ENCODE measurements around the gene RNF151.

RNF151 gene

GRCh38 chr16:2003231-2003826, 36.7 kb downstream of the RNF151 start:
- TF ChIP-seq HDGF (IDR thresholded peaks at IDR 0.05; ENCODE audit: borderline replicate concordance): no peak
- TF ChIP-seq ARNT (IDR thresholded peaks at IDR 0.05): no peak
- TF ChIP-seq SUZ12 (IDR thresholded peaks at IDR 0.05): no peak
- no peak for TF ChIP-seq FOXA1 (IDR thresholded peaks at IDR 0.05)
- no peak for TF ChIP-seq LEF1 (IDR thresholded peaks at IDR 0.05; ENCODE audit: borderline replicate concordance)
- no peak for TF ChIP-seq FOXK2 (IDR thresholded peaks at IDR 0.05)
- TF ChIP-seq NFRKB (IDR thresholded peaks at IDR 0.05): no peak
- no peak for TF ChIP-seq CTBP1 (IDR thresholded peaks at IDR 0.05; ENCODE audit: borderline replicate concordance)
- no peak for TF ChIP-seq SP1 (IDR thresholded peaks at IDR 0.05)
- TF ChIP-seq PKNOX1 (IDR thresholded peaks at IDR 0.05): no peak
- no peak for TF ChIP-seq FOXM1 (IDR thresholded peaks at IDR 0.05; ENCODE audit: borderline replicate concordance)
- no peak for DNase-seq (ENCODE audit: extremely low spot score)
- ChIA-PET POLR2A (interaction anchor here (0.9 to 3.1 kb wide), 8 partner anchors 12 to 152 kb away, joined by 4 to 23 read pairs (median 5); partner anchors contain the start of genes GFER, NTHL1, RPS2 and TBL3), CTCF (interaction anchor here (0.9 to 1.7 kb wide), 6 partner anchors 9 to 150 kb away, joined by 4 to 13 read pairs (median 6); partner anchors contain the start of gene NOXO1)

- DNase-seq (ENCODE audit: extremely low spot score): peak; percentile 91
- TF ChIP-seq SP1 (IDR thresholded peaks at IDR 0.05) (no peak), SUZ12 (IDR thresholded peaks at IDR 0.05) (no peak), PKNOX1 (IDR thresholded peaks at IDR 0.05) (peak; percentile 86), CTBP1 (IDR thresholded peaks at IDR 0.05; ENCODE audit: borderline replicate concordance) (no peak), FOXM1 (IDR thresholded peaks at IDR 0.05; ENCODE audit: borderline replicate concordance) (no peak)
- CTCF ChIA-PET: interaction anchor here (0.6 to 1.7 kb wide), 9 partner anchors 9 to 149 kb away, joined by 3 to 13 read pairs (median 5); partner anchors contain the start of gene NOXO1
- POLR2A ChIA-PET: interaction anchor here (0.7 to 3.1 kb wide), 10 partner anchors 10 to 151 kb away, joined by 3 to 23 read pairs (median 5); partner anchors contain the start of genes GFER, NTHL1, RPS2 and TBL3
Measured at GRCh38 chr16:2003827-2004641, 37.4 kb downstream of the RNF151 start.

GRCh38 chr16:2004795-2005517, 38.3 kb downstream of the RNF151 start:
- ChIA-PET POLR2A (interaction anchor here (1.4 to 3.1 kb wide), 4 partner anchors 10 to 150 kb away, joined by 4 to 23 read pairs (median 8); partner anchors contain the start of genes RPS2 and TRAF7), CTCF (interaction anchor here (0.7 to 1.7 kb wide), 5 partner anchors 10 to 135 kb away, joined by 3 to 13 read pairs (median 6); no protein-coding TSS in a partner anchor)
- TF ChIP-seq SUZ12 (IDR thresholded peaks at IDR 0.05): no peak
- TF ChIP-seq SP1 (IDR thresholded peaks at IDR 0.05): no peak
- TF ChIP-seq LEF1 (IDR thresholded peaks at IDR 0.05; ENCODE audit: borderline replicate concordance): no peak
- TF ChIP-seq FOXK2 (IDR thresholded peaks at IDR 0.05): no peak
- no peak for TF ChIP-seq ARNT (IDR thresholded peaks at IDR 0.05)
- TF ChIP-seq FOXA1 (IDR thresholded peaks at IDR 0.05): no peak
- no peak for TF ChIP-seq NFRKB (IDR thresholded peaks at IDR 0.05)
- TF ChIP-seq TARDBP (IDR thresholded peaks at IDR 0.05): no peak
- no peak for TF ChIP-seq FOXM1 (IDR thresholded peaks at IDR 0.05; ENCODE audit: borderline replicate concordance)
- TF ChIP-seq PKNOX1 (IDR thresholded peaks at IDR 0.05): no peak
- no peak for TF ChIP-seq ELF4 (IDR thresholded peaks at IDR 0.05)
- no peak for TF ChIP-seq L3MBTL2 (conservative IDR thresholded peaks at IDR 0.05)
- no peak for TF ChIP-seq ZNF384 (IDR thresholded peaks at IDR 0.05)
- TF ChIP-seq HDGF (IDR thresholded peaks at IDR 0.05; ENCODE audit: borderline replicate concordance): no peak
- no peak for TF ChIP-seq BHLHE40 (IDR thresholded peaks at IDR 0.05; ENCODE audit: borderline replicate concordance)
- DNase-seq (ENCODE audit: extremely low spot score): no peak

- no peak for DNase-seq (ENCODE audit: extremely low spot score)
- TF ChIP-seq CTBP1 (IDR thresholded peaks at IDR 0.05; ENCODE audit: borderline replicate concordance) (no peak), FOXM1 (IDR thresholded peaks at IDR 0.05; ENCODE audit: borderline replicate concordance) (no peak)
- POLR2A ChIA-PET: interaction anchor here (1.4 to 3.1 kb wide), 3 partner anchors 9 to 150 kb away, joined by 6 to 23 read pairs (median 9); partner anchors contain the start of genes RPS2 and TRAF7
- CTCF ChIA-PET: interaction anchor here (0.7 kb wide), 1 partner anchor 75 kb away, joined by 3 read pairs; no protein-coding TSS in a partner anchor
Measured at GRCh38 chr16:2005646-2006045, 39.0 kb downstream of the RNF151 start.

GRCh38 chr16:2006317-2006716, 39.7 kb downstream of the RNF151 start:
- POLR2A ChIA-PET: interaction anchor here (3.1 kb wide), 1 partner anchor 41 kb away, joined by 23 read pairs; the partner anchor contains the start of gene RPS2
- no peak for TF ChIP-seq FOXA1 (IDR thresholded peaks at IDR 0.05)
- no peak for TF ChIP-seq CTBP1 (IDR thresholded peaks at IDR 0.05; ENCODE audit: borderline replicate concordance)
- TF ChIP-seq NFRKB (IDR thresholded peaks at IDR 0.05): no peak
- TF ChIP-seq SP1 (IDR thresholded peaks at IDR 0.05): no peak
- no peak for TF ChIP-seq HDGF (IDR thresholded peaks at IDR 0.05; ENCODE audit: borderline replicate concordance)
- no peak for TF ChIP-seq TARDBP (IDR thresholded peaks at IDR 0.05)
- TF ChIP-seq SUZ12 (IDR thresholded peaks at IDR 0.05): no peak
- TF ChIP-seq ARNT (IDR thresholded peaks at IDR 0.05): no peak
- no peak for TF ChIP-seq ELF4 (IDR thresholded peaks at IDR 0.05)
- TF ChIP-seq PKNOX1 (IDR thresholded peaks at IDR 0.05): no peak
- no peak for TF ChIP-seq LEF1 (IDR thresholded peaks at IDR 0.05; ENCODE audit: borderline replicate concordance)
- TF ChIP-seq ZNF384 (IDR thresholded peaks at IDR 0.05): no peak
- no peak for TF ChIP-seq L3MBTL2 (conservative IDR thresholded peaks at IDR 0.05)
- no peak for TF ChIP-seq FOXM1 (IDR thresholded peaks at IDR 0.05; ENCODE audit: borderline replicate concordance)
- TF ChIP-seq FOXK2 (IDR thresholded peaks at IDR 0.05): no peak
- TF ChIP-seq BHLHE40 (IDR thresholded peaks at IDR 0.05; ENCODE audit: borderline replicate concordance): no peak
- DNase-seq (ENCODE audit: extremely low spot score): no peak
- CTCF ChIA-PET: no interaction called here

Data from HEK293T (cell line).